HG03095 (cell line): ENCODE measurements around the gene EIPR1.

Experiments used
- ATAC-seq: cut with Tn5 transposase; IDR thresholded peaks from one replicate; pipeline ENCODE4 v1.9.1; 2021; ENCODE audit warnings: moderate library complexity; ENCODE audit not compliant: unreplicated experiment

Gene EIPR1

GRCh38 chr2:3325458-3326181 is 52.0 kb downstream of the EIPR1 start:
- ATAC-seq: no peak

GRCh38 chr2:3324404-3325281 is 53.0 kb downstream of the EIPR1 start:
- no peak for ATAC-seq

GRCh38 chr2:3324036-3324386 is 53.6 kb downstream of the EIPR1 start:
- ATAC-seq: no peak

GRCh38 chr2:3323360-3324035 is 54.1 kb downstream of the EIPR1 start:
- ATAC-seq: no peak

- ATAC-seq: no peak
These were observed 55.2 kb downstream of the EIPR1 start for GRCh38 chr2:3322311-3322970.

- ATAC-seq: no peak
These were observed 55.8 kb downstream of the EIPR1 start for GRCh38 chr2:3321825-3322224.

- no peak for ATAC-seq
These were observed 56.6 kb downstream of the EIPR1 start for GRCh38 chr2:3320910-3321605.

- no peak for ATAC-seq
These were observed 57.7 kb downstream of the EIPR1 start for GRCh38 chr2:3319745-3320566.

- ATAC-seq: no peak
These were observed 58.5 kb downstream of the EIPR1 start for GRCh38 chr2:3319134-3319533.

GRCh38 chr2:3317871-3318590 is 59.6 kb downstream of the EIPR1 start:
- ATAC-seq: no peak

- ATAC-seq: no peak
These were observed 60.3 kb downstream of the EIPR1 start for GRCh38 chr2:3317277-3317685.

- ATAC-seq: no peak
These were observed 61.0 kb downstream of the EIPR1 start for GRCh38 chr2:3316456-3317276.

GRCh38 chr2:3314626-3315025 is 63.0 kb downstream of the EIPR1 start:
- ATAC-seq: no peak

GRCh38 chr2:3313781-3314375 is 63.7 kb downstream of the EIPR1 start:
- ATAC-seq: no peak

GRCh38 chr2:3312576-3313345 is 64.9 kb downstream of the EIPR1 start:
- no peak for ATAC-seq

GRCh38 chr2:3311601-3312000 is 66.0 kb downstream of the EIPR1 start:
- no peak for ATAC-seq
